ENCODE data around the gene NUFIP1.

Gene NUFIP1

DNA sequence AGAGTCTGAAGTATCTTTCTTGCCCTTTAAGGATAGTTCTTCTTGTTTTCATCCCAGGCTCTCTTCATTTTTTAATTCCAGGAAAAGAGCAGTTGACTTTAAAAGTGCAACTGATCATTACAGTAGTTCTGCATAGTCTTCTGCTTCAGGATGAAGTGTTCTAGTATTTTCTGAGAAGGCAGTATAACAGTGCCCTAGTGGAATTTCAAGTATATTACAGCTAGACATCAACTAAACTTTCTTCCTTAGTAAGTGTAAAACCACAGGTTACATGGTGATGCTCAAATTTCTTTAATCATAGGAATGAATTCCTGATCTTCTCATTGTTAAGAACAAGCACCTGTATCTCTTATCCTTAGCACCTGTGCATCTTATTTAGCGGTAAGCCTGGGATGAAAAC is 10.9 kb downstream of the NUFIP1 start:
- Mint-ChIP-seq H3K27me3 (no peaks in the 10 kb centered on the region), H3K4me3 (no peak overlapping the region), H3K4me1 (ENCODE audit: low read depth) (no peaks in the 10 kb centered on the region), H3K9me3 (no peaks in the 10 kb centered on the region), H3K36me3 (ENCODE audit: low read depth) (peaks cover 37% of the 10 kb centered on the region), H3K27ac (no peak overlapping the region)
- intact Hi-C loops (cut with micrococcal nuclease): loop anchor here (10.0 kb wide), 1 partner anchor 404 kb away; the partner anchor contains the start of gene TSC22D1

DNA sequence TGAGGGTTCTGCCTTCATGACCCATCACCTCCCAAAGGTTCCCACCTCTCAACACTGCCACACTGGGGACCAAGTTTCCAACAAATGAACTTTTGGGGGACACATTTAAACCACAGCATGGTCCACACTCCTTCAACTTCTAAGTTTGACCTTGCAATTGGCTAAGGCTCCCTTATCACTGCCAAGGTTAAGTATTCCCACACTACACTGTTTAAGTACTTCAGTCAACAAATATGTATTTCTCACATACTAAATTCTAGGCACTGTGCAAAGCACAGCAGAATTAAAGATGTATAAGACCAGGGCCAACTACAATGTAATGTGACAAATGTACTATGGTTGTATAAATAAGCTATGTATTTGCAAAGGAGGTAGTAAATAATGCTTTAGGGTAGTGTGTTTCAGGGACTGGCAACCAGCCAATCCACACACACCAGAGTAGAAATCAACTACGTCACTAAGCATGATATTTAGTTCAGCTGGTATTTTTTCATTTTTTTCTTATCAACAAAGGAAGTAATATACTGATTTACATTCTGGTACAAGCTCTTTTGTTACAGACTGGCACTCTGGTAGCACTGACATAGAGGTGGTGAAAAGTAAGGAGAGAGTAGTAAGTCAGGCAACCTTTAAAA is 12.2 kb downstream of the NUFIP1 start:
- Mint-ChIP-seq H3K4me1 (ENCODE audit: low read depth) (no peaks in the 10 kb centered on the region), H3K27me3 (no peaks in the 10 kb centered on the region), H3K36me3 (ENCODE audit: low read depth) (peaks cover 37% of the 10 kb centered on the region), H3K27ac (no peak overlapping the region), H3K9me3 (no peaks in the 10 kb centered on the region), H3K4me3 (no peak overlapping the region)
- intact Hi-C loops (cut with micrococcal nuclease): loop anchor here (10.0 kb wide), 1 partner anchor 402 kb away; the partner anchor contains the start of gene TSC22D1

DNA sequence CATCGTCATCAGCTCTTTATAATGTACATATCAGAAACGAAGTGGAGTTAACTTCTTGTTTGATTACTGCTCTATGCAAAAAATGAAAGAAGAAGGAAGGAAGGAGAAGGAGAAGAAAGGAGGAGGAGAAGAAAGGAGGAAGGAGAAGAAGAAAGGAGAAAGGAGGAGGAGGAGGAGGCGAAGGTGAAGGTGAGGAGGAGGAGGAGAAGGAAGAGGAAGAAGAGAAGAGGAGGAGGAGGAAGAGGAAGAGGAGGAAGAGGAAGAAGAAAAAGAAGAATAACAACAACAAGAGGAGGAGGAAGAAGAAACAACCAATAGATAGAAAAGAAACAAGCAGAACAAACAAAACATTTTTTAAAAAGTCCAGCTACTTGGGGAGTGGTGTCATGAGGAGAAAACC is 13.1 kb downstream of the NUFIP1 start:
- intact Hi-C loops (cut with micrococcal nuclease): loop anchor here (10.0 kb wide), 1 partner anchor 401 kb away; the partner anchor contains the start of gene TSC22D1
- H3K9me3 Mint-ChIP-seq: no peaks in the 10 kb centered on the region
- H3K36me3 Mint-ChIP-seq (ENCODE audit: low read depth): peaks cover 37% of the 10 kb centered on the region
- no peak overlapping the region for H3K4me3 Mint-ChIP-seq
- H3K4me1 Mint-ChIP-seq (ENCODE audit: low read depth): no peaks in the 10 kb centered on the region
- no peaks in the 10 kb centered on the region for H3K27me3 Mint-ChIP-seq
- H3K27ac Mint-ChIP-seq: no peak overlapping the region

DNA sequence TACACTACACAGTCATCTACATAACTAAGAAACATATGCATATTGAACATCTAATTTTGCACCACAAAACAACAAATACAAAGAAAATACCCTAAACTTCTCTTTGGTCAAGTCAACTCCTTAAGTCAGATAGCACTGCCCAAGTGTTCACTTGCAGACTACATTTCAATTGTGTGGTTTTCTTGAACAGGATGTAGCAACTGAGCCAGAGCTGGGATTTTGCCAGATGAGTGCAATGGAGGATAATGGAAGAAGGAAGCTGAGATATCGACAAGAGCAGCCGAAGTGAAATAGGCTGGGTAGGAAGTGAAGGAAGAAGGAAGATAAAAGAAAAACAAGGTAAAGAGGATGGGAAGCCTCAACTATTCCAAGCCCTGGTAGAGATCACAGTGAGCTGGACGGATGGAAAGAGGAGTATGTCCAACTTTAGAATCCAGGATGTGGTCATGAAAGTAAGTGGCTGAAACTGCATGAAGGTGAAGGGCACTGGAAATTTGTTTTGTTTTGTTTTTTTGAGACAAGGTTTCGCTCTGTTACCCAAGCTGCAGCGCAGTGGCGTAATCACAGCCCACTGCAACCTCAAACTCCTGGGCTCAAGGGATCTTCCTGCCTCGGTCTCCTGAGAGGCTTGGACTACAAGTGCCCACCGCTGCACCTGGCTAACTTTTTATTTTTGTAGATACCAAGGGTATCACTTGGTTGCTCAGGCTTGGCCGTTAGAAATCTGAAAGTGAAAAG is 15.0 kb downstream of the NUFIP1 start:
- H3K27ac Mint-ChIP-seq: no peak overlapping the region
- H3K9me3 Mint-ChIP-seq: no peaks in the 10 kb centered on the region
- H3K4me1 Mint-ChIP-seq (ENCODE audit: low read depth): no peaks in the 10 kb centered on the region
- H3K36me3 Mint-ChIP-seq (ENCODE audit: low read depth): peaks cover 27% of the 10 kb centered on the region
- intact Hi-C loops (cut with micrococcal nuclease): loop anchor here (2.0 to 10.0 kb wide), 3 partner anchors 335 to 1067 kb away; partner anchors contain the start of gene TSC22D1
- no peaks in the 10 kb centered on the region for H3K27me3 Mint-ChIP-seq
- no peak overlapping the region for H3K4me3 Mint-ChIP-seq

DNA sequence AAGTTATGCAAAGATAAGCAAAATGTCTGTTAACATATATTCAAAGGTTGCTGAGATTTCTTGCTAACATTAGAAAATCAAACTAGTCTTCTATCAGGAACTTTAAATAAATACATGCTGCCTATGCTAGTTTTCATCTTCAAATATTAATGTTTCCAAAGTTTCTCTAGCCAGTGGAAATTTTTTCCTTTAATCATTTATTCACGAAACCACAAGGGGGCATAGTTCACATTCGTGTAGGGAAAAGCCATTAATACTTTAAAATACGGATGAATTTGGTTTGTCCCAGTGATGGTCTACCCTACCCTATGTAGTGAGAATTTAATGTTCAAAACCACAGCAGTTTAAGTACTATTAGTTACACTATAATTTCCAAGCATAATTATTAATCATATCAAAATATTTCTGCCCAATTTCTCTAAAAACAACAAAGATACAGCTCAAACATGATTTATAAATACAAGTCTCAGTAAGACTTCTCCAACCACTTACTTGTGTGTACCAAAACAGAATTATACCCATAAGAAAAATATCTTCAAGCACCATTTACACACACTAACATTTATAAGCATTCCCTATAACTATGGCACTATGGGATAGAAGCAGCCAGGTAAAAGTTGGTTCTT is 16.2 kb downstream of the NUFIP1 start:
- Mint-ChIP-seq H3K4me1 (ENCODE audit: low read depth) (no peaks in the 10 kb centered on the region), H3K36me3 (ENCODE audit: low read depth) (peaks cover 21% of the 10 kb centered on the region), H3K27me3 (no peaks in the 10 kb centered on the region), H3K27ac (no peak overlapping the region), H3K4me3 (no peak overlapping the region), H3K9me3 (no peaks in the 10 kb centered on the region)
- intact Hi-C loops (cut with micrococcal nuclease): loop anchor here (5.0 to 10.0 kb wide), 2 partner anchors 398 to 1066 kb away; partner anchors contain the start of gene TSC22D1

DNA sequence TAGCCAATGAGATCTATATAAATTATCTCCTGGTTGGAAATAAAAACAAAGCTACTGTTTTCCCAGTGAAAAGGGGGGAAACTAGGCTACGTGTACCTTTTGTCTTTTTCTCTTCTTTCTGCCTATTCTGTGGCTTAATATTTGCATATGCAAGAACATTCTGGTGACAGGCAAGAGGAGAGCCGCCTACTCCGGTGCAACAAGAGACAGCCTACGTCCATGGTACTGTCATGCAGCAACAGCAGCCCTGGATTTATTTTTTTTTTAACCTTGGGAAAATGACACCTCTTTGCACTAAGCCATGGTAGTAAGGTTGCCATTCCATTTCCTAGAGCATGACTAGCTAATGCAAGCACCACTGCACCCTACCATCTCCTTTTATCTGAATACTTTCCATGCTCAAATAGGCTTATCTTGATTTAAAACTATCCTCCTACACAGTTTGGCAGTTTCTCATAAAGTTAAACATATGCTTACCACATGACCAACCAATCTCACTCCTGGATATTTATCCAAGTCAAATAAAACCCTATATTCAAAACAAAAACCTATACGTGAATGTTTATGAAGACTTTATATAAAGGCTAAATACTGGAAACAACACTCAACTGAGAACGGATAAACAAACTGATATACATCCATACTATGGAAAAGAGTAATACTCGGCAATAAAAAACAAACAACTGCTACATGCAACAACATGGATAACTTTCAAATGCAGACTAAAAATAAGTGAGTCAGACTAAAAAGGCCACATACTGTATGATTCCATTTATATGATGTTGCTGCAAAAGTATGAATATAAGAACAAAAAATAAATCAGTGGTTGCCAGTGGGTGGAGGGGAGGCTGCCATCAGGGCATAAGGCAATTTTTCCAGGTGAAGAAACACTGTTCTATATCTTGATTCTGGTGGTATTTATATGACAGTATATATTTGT is 17.3 kb downstream of the NUFIP1 start:
- Mint-ChIP-seq H3K9me3 (no peaks in the 10 kb centered on the region), H3K4me3 (no peak overlapping the region), H3K4me1 (ENCODE audit: low read depth) (no peaks in the 10 kb centered on the region), H3K27ac (no peak overlapping the region), H3K27me3 (no peaks in the 10 kb centered on the region), H3K36me3 (ENCODE audit: low read depth) (peaks cover 19% of the 10 kb centered on the region)
- intact Hi-C loops (cut with micrococcal nuclease): loop anchor here (5.0 to 10.0 kb wide), 2 partner anchors 397 to 1065 kb away; partner anchors contain the start of gene TSC22D1

DNA sequence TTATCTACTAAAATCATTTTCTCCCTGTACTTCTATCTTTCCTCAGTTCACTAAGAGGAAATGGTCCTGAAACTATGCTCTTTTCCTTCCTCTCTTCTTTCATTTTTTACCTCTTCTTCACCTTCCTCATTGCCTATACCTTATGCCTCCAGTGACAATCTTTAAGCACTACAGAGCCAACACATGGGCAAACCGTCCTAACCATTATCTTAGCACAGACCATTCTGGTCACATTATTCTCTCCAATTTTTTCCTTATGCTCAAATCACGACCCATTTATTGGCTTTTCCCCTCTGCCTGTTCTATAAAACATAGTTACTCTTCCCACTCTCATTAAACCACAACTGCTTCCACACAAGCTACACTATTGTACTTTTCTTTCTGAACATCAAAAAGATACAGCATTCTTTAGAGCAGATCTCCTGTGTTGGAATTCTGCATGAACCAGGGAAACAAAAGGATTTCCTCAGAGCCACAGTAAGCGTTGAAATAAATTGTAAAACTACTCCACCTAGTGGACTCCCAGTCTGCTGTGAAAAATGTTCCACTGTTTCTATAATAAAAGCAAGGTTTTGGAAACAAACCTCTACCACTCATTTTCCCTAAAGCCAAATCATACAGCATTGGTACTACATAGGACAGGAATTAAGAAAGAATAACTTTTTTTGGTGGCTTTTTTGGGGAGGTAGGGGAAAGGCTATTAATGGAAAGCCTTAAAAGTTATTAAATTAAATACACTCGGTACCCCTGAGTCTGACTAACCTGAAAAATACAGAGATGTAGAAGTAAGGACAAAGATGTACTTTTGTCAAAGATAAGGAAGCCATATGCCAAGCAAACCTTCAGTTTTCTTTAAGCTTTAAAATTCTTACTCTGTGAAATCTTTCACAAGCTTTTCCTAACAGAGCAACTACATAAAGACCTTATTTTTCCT is 19.5 kb downstream of the NUFIP1 start:
- no peaks in the 10 kb centered on the region for H3K4me1 Mint-ChIP-seq (ENCODE audit: low read depth)
- no peak overlapping the region for H3K27ac Mint-ChIP-seq
- no peaks in the 10 kb centered on the region for H3K9me3 Mint-ChIP-seq
- intact Hi-C loops (cut with micrococcal nuclease): loop anchor here (1.0 to 10.0 kb wide), 3 partner anchors 395 to 1063 kb away; partner anchors contain the start of gene TSC22D1
- H3K36me3 Mint-ChIP-seq (ENCODE audit: low read depth): peaks cover 31% of the 10 kb centered on the region
- H3K27me3 Mint-ChIP-seq: no peaks in the 10 kb centered on the region
- H3K4me3 Mint-ChIP-seq: no peak overlapping the region

DNA sequence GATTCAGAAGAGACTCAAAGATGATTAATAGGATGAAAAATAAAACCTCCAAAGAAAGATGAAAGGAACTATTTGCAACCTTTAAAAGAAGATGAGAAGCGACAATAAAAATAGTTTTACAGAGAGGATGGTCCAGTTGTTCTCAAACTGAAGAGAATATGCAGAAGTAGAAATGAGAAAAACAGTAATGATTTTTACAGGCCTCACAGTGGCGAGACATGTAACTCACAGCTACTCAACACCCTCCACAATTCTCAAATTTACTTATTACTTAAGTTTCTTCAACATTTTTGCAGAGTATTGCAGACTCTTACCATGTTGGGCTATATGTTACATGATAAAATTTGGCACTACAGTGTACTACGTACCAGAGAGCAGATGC is 20.8 kb downstream of the NUFIP1 start:
- Mint-ChIP-seq H3K4me3 (no peak overlapping the region), H3K36me3 (ENCODE audit: low read depth) (peaks cover 44% of the 10 kb centered on the region), H3K4me1 (ENCODE audit: low read depth) (no peaks in the 10 kb centered on the region), H3K27me3 (no peaks in the 10 kb centered on the region), H3K9me3 (no peaks in the 10 kb centered on the region), H3K27ac (no peak overlapping the region)
- intact Hi-C loops (cut with micrococcal nuclease): no loop called here

DNA sequence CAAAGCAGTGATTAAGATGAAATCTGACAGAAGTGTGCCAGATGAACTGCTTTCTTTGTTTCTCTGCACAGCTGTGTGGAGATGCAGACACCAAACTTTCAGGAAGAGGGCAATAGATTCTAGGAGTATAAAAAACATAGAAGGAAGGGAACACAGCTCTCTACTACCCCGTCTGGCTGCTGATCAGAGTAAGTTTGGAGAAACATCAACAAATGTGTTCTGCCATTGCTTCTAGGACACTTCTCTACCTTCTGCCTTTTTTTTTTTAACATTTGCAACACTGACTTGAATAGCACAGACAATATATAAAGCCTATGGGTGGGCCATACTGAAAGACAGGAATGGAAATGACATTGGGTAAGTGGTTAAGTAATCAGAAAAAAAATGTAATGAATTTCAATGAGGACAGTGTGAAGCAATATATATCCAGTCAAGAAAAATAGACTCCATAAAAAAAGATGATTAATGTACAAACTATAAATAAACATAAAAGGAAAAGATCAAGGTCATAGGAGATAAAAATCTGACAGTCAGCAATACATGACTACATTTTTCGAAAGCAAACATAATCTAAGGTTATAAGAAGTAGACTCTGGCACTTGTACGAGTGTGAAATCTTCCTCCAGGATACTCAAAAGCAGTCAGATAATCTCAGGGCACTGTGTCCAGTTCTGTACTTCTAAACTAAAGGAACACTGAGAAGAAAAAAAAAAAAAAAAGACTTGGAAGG is 21.4 kb downstream of the NUFIP1 start:
- H3K36me3 Mint-ChIP-seq (ENCODE audit: low read depth): peaks cover 48% of the 10 kb centered on the region
- H3K27me3 Mint-ChIP-seq: no peaks in the 10 kb centered on the region
- H3K9me3 Mint-ChIP-seq: peaks cover 1% of the 10 kb centered on the region
- no peak overlapping the region for H3K27ac Mint-ChIP-seq
- H3K4me3 Mint-ChIP-seq: no peak overlapping the region
- intact Hi-C loops (cut with micrococcal nuclease): no loop called here
- no peaks in the 10 kb centered on the region for H3K4me1 Mint-ChIP-seq (ENCODE audit: low read depth)

DNA sequence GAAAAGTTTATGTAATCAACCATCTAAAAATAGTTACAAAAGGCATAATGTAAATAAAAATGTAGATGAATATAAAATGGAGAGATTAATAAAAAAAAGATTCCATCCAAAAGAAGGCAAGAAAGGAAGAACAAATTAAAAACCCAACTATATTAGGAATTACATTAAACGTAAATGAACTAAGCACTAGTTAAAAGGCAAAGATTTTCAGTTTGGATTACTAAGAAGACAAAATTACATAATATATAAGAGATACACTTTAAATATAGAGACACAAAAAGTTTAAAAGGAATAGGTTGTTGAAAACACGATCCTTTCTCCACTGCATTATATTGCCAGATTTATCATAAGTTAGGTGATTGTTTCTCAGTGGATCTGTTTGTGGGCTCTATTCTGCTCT is 27.3 kb downstream of the NUFIP1 start:
- Mint-ChIP-seq H3K9me3 (peaks cover 16% of the 10 kb centered on the region), H3K27me3 (no peaks in the 10 kb centered on the region), H3K27ac (no peak overlapping the region), H3K4me1 (ENCODE audit: low read depth) (no peaks in the 10 kb centered on the region), H3K4me3 (no peak overlapping the region), H3K36me3 (ENCODE audit: low read depth) (peaks cover 80% of the 10 kb centered on the region)
- intact Hi-C loops (cut with micrococcal nuclease): no loop called here

DNA sequence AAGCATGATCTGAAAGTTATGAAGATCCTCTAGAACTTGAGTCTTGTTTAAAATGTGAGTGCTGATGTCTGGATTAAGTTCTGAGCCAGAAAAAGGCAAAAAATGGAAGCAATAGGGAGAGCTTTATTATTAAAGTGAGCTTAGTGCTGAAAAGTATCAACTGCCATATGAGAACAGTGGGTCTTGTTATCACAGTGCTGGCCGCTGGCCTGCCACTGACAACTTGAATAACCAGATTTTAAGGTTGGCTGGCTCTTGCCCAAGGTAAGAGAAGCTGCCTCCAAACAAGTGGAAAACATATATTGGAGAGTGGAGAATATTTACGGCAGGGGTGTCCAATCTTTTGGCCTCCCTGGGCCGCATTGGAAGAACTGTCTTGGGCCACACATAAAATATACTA is 33.9 kb downstream of the NUFIP1 start:
- Mint-ChIP-seq H3K4me3 (no peak overlapping the region), H3K36me3 (ENCODE audit: low read depth) (peaks cover 37% of the 10 kb centered on the region), H3K27me3 (no peaks in the 10 kb centered on the region), H3K27ac (no peak overlapping the region), H3K9me3 (no peaks in the 10 kb centered on the region), H3K4me1 (ENCODE audit: low read depth) (no peaks in the 10 kb centered on the region)
- intact Hi-C loops (cut with micrococcal nuclease): no loop called here

DNA sequence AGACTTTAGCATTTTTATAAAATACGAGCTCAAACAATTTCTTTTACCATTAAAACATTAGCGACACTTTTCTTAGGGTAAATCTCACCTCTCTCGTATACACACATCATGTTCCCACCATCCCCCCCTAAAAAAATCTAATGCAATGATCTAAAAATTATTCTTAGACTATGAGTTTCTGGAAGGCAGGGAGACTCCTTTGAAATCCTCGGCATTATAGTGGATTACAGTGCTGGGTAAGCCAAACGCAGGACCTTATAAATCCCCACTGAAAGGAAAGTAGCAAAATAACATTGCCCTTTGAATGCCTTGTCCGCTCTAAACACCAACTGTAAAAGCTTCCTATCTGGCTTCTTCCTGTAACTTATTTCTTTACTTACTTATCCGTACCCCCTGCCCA is 35.0 kb downstream of the NUFIP1 start:
- intact Hi-C loops (cut with micrococcal nuclease): no loop called here
- no peaks in the 10 kb centered on the region for H3K9me3 Mint-ChIP-seq
- H3K4me3 Mint-ChIP-seq: no peak overlapping the region
- no peaks in the 10 kb centered on the region for H3K27me3 Mint-ChIP-seq
- H3K4me1 Mint-ChIP-seq (ENCODE audit: low read depth): no peaks in the 10 kb centered on the region
- no peak overlapping the region for H3K27ac Mint-ChIP-seq
- peaks cover 27% of the 10 kb centered on the region for H3K36me3 Mint-ChIP-seq (ENCODE audit: low read depth)
